OCI-LY1 (cell line): Measurements from ENCODE around the gene C9.

Experiments used
- H2AFZ ChIP-seq: fragments of 200-600 bp; sonication (generic), shearing (Covaris generic); 2 replicates; pipeline ENCODE4 v1.6.0; 2014; ENCODE audit warnings: antibody characterized with exemption, mild to moderate bottlenecking, low read length
- H3F3A ChIP-seq: fragments of 200-600 bp; sonication (generic), shearing (Covaris generic); 2 replicates; pipeline ENCODE4 v1.6.0; 2014; ENCODE audit warnings: mild to moderate bottlenecking, antibody characterized with exemption, low read length, moderate library complexity; ENCODE audit not compliant: insufficient read depth
- H3K27ac ChIP-seq: fragments of 200-600 bp; sonication (generic); 2 replicates; pipeline ENCODE4 v1.5.1; 2014; ENCODE audit warnings: low read length, mixed run types, mild to moderate bottlenecking, low read depth; ENCODE audit not compliant: poor library complexity, severe bottlenecking
- H3K27me3 ChIP-seq: fragments of 200-600 bp; sonication (generic); 2 replicates; pipeline ENCODE4 v1.6.0; 2014; ENCODE audit warnings: antibody characterized with exemption, mild to moderate bottlenecking, low read length, moderate library complexity; ENCODE audit not compliant: insufficient read depth
- H3K36me3 ChIP-seq: fragments of 200-600 bp; sonication (generic); 2 replicates; pipeline ENCODE4 v1.6.1; 2014; ENCODE audit warnings: mild to moderate bottlenecking, antibody characterized with exemption, low read length, moderate library complexity, mixed read lengths; ENCODE audit not compliant: insufficient read depth
- H3K4me1 ChIP-seq: fragments of 200-600 bp; sonication (generic); 2 replicates; pipeline ENCODE4 v1.5.1; 2014; ENCODE audit warnings: mild to moderate bottlenecking, low read length, moderate library complexity; ENCODE audit not compliant: insufficient read depth, severe bottlenecking
- H3K4me2 ChIP-seq: fragments of 200-600 bp; sonication (generic), shearing (Covaris generic); 2 replicates; pipeline ENCODE4 v1.6.1; 2014; ENCODE audit warnings: low read length
- H3K4me3 ChIP-seq: fragments of 200-600 bp; sonication (generic); 2 replicates; pipeline ENCODE4 v1.5.1; 2014; ENCODE audit warnings: low read length, low read depth, mild to moderate bottlenecking, mixed read lengths; ENCODE audit not compliant: poor library complexity, severe bottlenecking
- H3K79me2 ChIP-seq: fragments of 200-600 bp; shearing (Covaris generic); 2 replicates; pipeline ENCODE4 v1.6.1; 2016; ENCODE audit warnings: mixed run types, low read length, mixed read lengths; ENCODE audit not compliant: insufficient read depth
- H3K9ac ChIP-seq: fragments of 200-600 bp; sonication (generic), shearing (Covaris generic); 2 replicates; pipeline ENCODE4 v1.6.1; 2014; ENCODE audit warnings: mild to moderate bottlenecking, low read length, mixed read lengths
- H3K9me2 ChIP-seq: fragments of 200-600 bp; sonication (generic), shearing (Covaris generic); 2 replicates; pipeline ENCODE4 v1.6.1; 2014; ENCODE audit warnings: low read depth, mild to moderate bottlenecking, low read length, mixed read lengths
- H3K9me3 ChIP-seq: fragments of 200-600 bp; shearing (Covaris generic); 2 replicates; pipeline ENCODE4 v1.6.1; 2014; ENCODE audit warnings: low read length, mixed read lengths
- H4K20me1 ChIP-seq: fragments of 200-600 bp; sonication (generic), shearing (Covaris generic); 2 replicates; pipeline ENCODE4 v1.6.0; 2016; ENCODE audit warnings: mild to moderate bottlenecking, low read length; ENCODE audit not compliant: insufficient read depth
- EZH2 ChIP-seq: fragments of 200-600 bp; sonication (generic), shearing (Covaris generic); IDR thresholded peaks from 2 replicates; pipeline ENCODE4 v1.8.0; 2017; ENCODE audit warnings: borderline replicate concordance, mixed run types, mild to moderate bottlenecking, antibody characterized with exemption, low read length, moderate library complexity, mixed read lengths
- TF ChIP-seq, protein P1 (sequence below): fragments of 200-600 bp; sonication (generic), shearing (Covaris generic); IDR thresholded peaks from 2 replicates; pipeline ENCODE4 v1.5.1; 2017; ENCODE audit warnings: mild to moderate bottlenecking, antibody characterized with exemption, low read length, moderate library complexity, mixed read lengths

The C9 gene

DNA sequence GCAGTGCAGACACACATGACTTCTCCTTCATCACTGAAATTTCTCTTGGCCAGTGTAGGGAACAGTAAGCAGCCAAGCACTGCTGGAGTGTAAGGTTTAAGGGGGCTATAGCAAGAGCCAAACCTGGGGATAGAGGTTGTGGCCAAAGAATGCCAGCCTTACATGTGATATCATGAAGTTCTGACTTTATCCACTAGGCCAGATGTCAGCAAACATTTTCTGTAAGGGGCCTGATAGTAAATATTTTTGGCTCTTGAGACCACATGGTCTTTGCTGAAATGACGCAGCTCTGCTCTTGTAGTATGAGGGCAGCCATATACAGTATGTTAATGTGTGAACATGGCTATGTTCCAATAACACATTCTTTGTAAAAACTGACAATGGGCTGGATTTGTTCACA is 115.2 kb downstream of the C9 start:
- H3K9me2 ChIP-seq = no peaks in the 10 kb centered on the region
- no peaks in the 10 kb centered on the region for H3K27me3 ChIP-seq
- no peak overlapping the region for H3K9ac ChIP-seq
- H3K4me3 ChIP-seq = no peak overlapping the region
- H3K79me2 ChIP-seq = no peaks in the 10 kb centered on the region
- no peaks in the 10 kb centered on the region for H3F3A ChIP-seq
- no peaks in the 10 kb centered on the region for H3K36me3 ChIP-seq
- no peak overlapping the region for H3K4me2 ChIP-seq
- TF ChIP-seq EZH2 = no peak
- TF ChIP-seq, protein P1, sequence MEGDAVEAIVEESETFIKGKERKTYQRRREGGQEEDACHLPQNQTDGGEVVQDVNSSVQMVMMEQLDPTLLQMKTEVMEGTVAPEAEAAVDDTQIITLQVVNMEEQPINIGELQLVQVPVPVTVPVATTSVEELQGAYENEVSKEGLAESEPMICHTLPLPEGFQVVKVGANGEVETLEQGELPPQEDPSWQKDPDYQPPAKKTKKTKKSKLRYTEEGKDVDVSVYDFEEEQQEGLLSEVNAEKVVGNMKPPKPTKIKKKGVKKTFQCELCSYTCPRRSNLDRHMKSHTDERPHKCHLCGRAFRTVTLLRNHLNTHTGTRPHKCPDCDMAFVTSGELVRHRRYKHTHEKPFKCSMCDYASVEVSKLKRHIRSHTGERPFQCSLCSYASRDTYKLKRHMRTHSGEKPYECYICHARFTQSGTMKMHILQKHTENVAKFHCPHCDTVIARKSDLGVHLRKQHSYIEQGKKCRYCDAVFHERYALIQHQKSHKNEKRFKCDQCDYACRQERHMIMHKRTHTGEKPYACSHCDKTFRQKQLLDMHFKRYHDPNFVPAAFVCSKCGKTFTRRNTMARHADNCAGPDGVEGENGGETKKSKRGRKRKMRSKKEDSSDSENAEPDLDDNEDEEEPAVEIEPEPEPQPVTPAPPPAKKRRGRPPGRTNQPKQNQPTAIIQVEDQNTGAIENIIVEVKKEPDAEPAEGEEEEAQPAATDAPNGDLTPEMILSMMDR = no peak
- no peaks in the 10 kb centered on the region for H3K9me3 ChIP-seq
- no peak overlapping the region for H2AFZ ChIP-seq
- H4K20me1 ChIP-seq = no peaks in the 10 kb centered on the region
- no peaks in the 10 kb centered on the region for H3K4me1 ChIP-seq
- H3K27ac ChIP-seq = no peak overlapping the region

DNA sequence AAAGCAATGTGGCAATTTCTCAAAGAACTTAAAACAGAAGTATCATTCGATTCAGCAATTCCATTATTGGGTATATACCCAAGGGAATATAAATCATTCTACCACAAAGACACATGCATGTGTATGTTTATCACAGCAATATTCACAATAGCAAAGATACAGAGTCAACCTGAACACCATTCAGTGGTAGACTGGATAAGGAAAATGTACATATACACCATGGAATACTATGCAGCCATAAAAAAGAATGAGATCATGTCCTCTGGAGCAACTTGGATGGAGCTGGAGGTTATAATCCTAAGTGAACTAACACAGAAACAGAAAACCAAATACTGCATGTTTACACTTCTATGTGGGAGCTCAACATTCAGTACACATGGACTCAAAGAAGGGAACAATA is 123.5 kb downstream of the C9 start:
- Histone ChIP-seq H3K4me3 (no peak overlapping the region), H3K27ac (no peak overlapping the region), H3K4me2 (no peak overlapping the region), H4K20me1 (no peaks in the 10 kb centered on the region), H3K36me3 (no peaks in the 10 kb centered on the region), H3F3A (no peaks in the 10 kb centered on the region), H3K79me2 (no peaks in the 10 kb centered on the region), H3K9me2 (no peaks in the 10 kb centered on the region), H3K9ac (no peak overlapping the region), H3K9me3 (no peaks in the 10 kb centered on the region), H3K4me1 (no peaks in the 10 kb centered on the region), H2AFZ (no peak overlapping the region), H3K27me3 (no peaks in the 10 kb centered on the region)
- TF ChIP-seq, protein P1 = no peak
- no peak for TF ChIP-seq EZH2

DNA sequence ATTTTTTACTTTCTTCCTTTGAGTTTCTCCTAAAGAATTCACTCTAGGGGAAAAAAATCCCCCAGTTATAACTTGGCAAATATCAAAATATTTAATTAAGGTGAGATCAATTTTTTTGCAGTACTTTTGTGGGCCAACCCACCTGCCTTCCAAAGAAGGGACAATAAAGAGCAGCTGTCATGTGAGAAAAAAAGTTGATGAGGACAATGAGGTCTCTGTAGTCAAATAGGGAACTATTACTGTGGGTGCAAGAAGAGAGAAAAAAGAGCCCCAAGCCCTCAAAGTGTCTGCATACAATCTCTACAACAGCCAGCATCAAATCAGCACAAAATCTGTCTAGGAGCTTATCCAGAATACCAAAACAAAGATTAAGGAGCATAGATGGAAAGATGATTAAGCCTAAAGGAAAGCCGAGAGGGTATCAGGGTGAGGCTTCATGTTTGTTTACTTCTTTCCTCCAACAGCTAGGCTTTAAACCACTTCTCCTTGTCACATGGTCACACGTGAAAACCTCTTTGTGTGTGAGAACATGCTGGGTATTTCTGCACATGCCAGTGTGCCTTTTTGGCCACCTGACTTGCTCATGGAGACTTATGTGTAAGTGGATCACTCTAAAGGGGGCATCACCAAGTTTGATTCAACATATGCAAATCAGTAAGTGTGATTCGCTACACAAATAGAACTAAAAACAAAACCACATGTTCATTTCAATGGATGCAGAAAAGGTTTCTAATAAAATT is 125.8 kb downstream of the C9 start:
- Histone ChIP-seq H3K9me3 (no peaks in the 10 kb centered on the region), H3K4me1 (no peaks in the 10 kb centered on the region), H3K27me3 (no peaks in the 10 kb centered on the region), H2AFZ (no peak overlapping the region), H3K79me2 (no peaks in the 10 kb centered on the region), H3K36me3 (no peaks in the 10 kb centered on the region), H3K9me2 (no peaks in the 10 kb centered on the region), H3K9ac (no peak overlapping the region), H3K4me2 (no peak overlapping the region), H3K4me3 (no peak overlapping the region), H3K27ac (no peak overlapping the region), H4K20me1 (no peaks in the 10 kb centered on the region), H3F3A (no peaks in the 10 kb centered on the region)
- TF ChIP-seq, protein P1 = no peak
- no peak for TF ChIP-seq EZH2
